ENCODE results near the gene MTHFD1.

Gene MTHFD1

GRCh38 chr14:64507376-64508156, 119.4 kb downstream of the MTHFD1 start:
- ChIA-PET CTCF (interaction anchor here (0.9 to 6.3 kb wide), 6 partner anchors 16 to 164 kb away, joined by 3 to 56 read pairs (median 15); no protein-coding TSS in a partner anchor), POLR2A (interaction anchor here (0.7 kb wide), 1 partner anchor 33 kb away, joined by 3 read pairs; the partner anchor contains the start of gene HSPA2)
- no peak for TF ChIP-seq CTCF (IDR thresholded peaks at IDR 0.05; ENCODE audit: control extremely low read depth, extremely low read depth, low read depth, missing control alignments)
- DNase-seq (ENCODE audit: extremely low spot score) = no peak

- ChIA-PET CTCF (interaction anchor here (0.9 to 6.3 kb wide), 7 partner anchors 15 to 165 kb away, joined by 3 to 56 read pairs (median 8); no protein-coding TSS in a partner anchor), POLR2A (interaction anchor here (0.7 kb wide), 1 partner anchor 32 kb away, joined by 3 read pairs; the partner anchor contains the start of gene HSPA2)
- no peak for TF ChIP-seq CTCF (IDR thresholded peaks at IDR 0.05; ENCODE audit: control extremely low read depth, extremely low read depth, low read depth, missing control alignments)
- peak; percentile 60 for DNase-seq (ENCODE audit: extremely low spot score)
Observed at GRCh38 chr14:64508215-64508776, 120.1 kb downstream of the MTHFD1 start.

- no peak for DNase-seq (ENCODE audit: extremely low spot score)
- POLR2A ChIA-PET = no interaction called here
- TF ChIP-seq CTCF (IDR thresholded peaks at IDR 0.05; ENCODE audit: control extremely low read depth, extremely low read depth, low read depth, missing control alignments) = no peak
- CTCF ChIA-PET = interaction anchor here (0.9 to 6.3 kb wide), 6 partner anchors 14 to 166 kb away, joined by 3 to 56 read pairs (median 15); no protein-coding TSS in a partner anchor
Observed at GRCh38 chr14:64509036-64509435, 120.9 kb downstream of the MTHFD1 start.
